Panc1 (cell line): ENCODE data around the gene MRPL2. TPM values are rescaled to one million over a fixed set of nuclear protein-coding genes. Genes with fewer than 3 reads are reported as not detected.

Experiments used
- ATAC-seq: fragments of 200-7000 bp; cut with Tn5 transposase; 2 replicates; pipeline ENCODE4 v1.9.1; 2020; ENCODE audit warnings: mild to moderate bottlenecking, moderate library complexity
- BruUV-seq: library from RNA; stranded (reverse); fragments of 400-500 nt; replicated peaks from 2 replicates; lab custom pipeline; 2021; lab: Mats Ljungman, UMichigan
- CTCF ChIA-PET: fragments of 300-600 bp; sonication (Branson Sonifier 250); formaldehyde crosslinking; loops from one replicate; lab custom pipeline; 2022; ENCODE audit warnings: antibody characterized with exemption; lab: Charles Lee
- POLR2A ChIA-PET: fragments of 300-600 bp; sonication (Branson Sonifier 250); formaldehyde crosslinking; loops from one replicate; lab custom pipeline; 2022; ENCODE audit warnings: antibody characterized with exemption; lab: Charles Lee
- DNase-seq: peaks from one replicate; pipeline ENCODE4 v3.0.0-alpha.2; 2010; ENCODE audit warnings: low read depth, low spot score
- H3K27ac ChIP-seq: 2 replicates; pipeline ENCODE4 v1.5.1; 2011; ENCODE audit warnings: mild to moderate bottlenecking, low read length, inconsistent platforms
- H3K27me3 ChIP-seq: fragments of 200-500 bp; sonication (Bioruptor generic); 2 replicates; pipeline ENCODE4 v1.6.0; 2014; ENCODE audit warnings: low read length, inconsistent platforms; ENCODE audit not compliant: control insufficient read depth, insufficient read depth
- H3K36me3 ChIP-seq: fragments of 200-500 bp; sonication (Bioruptor generic); 2 replicates; pipeline ENCODE4 v1.5.1; 2014; ENCODE audit warnings: inconsistent platforms, mild to moderate bottlenecking, low read length, moderate library complexity; ENCODE audit not compliant: control insufficient read depth, insufficient read depth
- H3K4me1 ChIP-seq: 2 replicates; pipeline ENCODE4 v1.5.1; 2011; ENCODE audit warnings: inconsistent platforms, mild to moderate bottlenecking, low read length, moderate library complexity; ENCODE audit not compliant: control insufficient read depth, insufficient read depth
- H3K4me3 ChIP-seq, 2 experiments: 2 replicates each; pipeline ENCODE4 v1.5.1; 2011 to 2012; ENCODE audit warnings: low read depth in 2 of 2, low read length in 2 of 2, mild to moderate bottlenecking in 2 of 2, inconsistent platforms in 1 of 2, moderate library complexity in 1 of 2
- H3K9me3 ChIP-seq: fragments of 200-500 bp; sonication (Bioruptor generic); 2 replicates; pipeline ENCODE4 v1.5.1; 2014; ENCODE audit warnings: low read depth, mild to moderate bottlenecking, inconsistent platforms, low read length, moderate library complexity; ENCODE audit not compliant: control insufficient read depth, insufficient read depth
- POLR2AphosphoS5 ChIP-seq: IDR thresholded peaks from 2 replicates; pipeline ENCODE4 v1.6.1; 2012; ENCODE audit warnings: mild to moderate bottlenecking, low read depth, low read length, moderate library complexity
- SIN3A ChIP-seq: IDR thresholded peaks from 2 replicates; pipeline ENCODE4 v1.6.1; 2012; ENCODE audit warnings: low read depth, mild to moderate bottlenecking, low read length, moderate library complexity, borderline replicate concordance; ENCODE audit not compliant: insufficient read depth
- TCF7L2 ChIP-seq: IDR thresholded peaks from 2 replicates; pipeline ENCODE4 v1.6.1; 2011; ENCODE audit warnings: mild to moderate bottlenecking, low read depth, low read length, inconsistent platforms
- in situ Hi-C: cut with HindIII; loops from 2 replicates; pipeline ENCODE4 v1.10.0; 2016; ENCODE audit warnings: low sequenced_read_pairs, low pct_unique_long_range_greater_than_20kb
- intact Hi-C: fragments of 100-400 bp; cut with micrococcal nuclease; formaldehyde crosslinking; loops from one replicate; pipeline ENCODE4 v1.10.0; 2022; ENCODE audit not compliant: unreplicated experiment
- total RNA-seq: library from RNA; stranded (reverse); gene quantifications from one replicate; pipeline ENCODE4 v1.2.1, GENCODE V29; 2021; ENCODE audit not compliant: unreplicated experiment
- TF ChIP-seq, protein P1 (sequence below), 2 experiments: IDR thresholded peaks; 2 replicates each; pipeline ENCODE4 v1.6.1; 2011 to 2012; ENCODE audit warnings: low read depth in 2 of 2, control low read depth in 1 of 2, low read length in 1 of 2, mild to moderate bottlenecking in 1 of 2, moderate library complexity in 1 of 2; ENCODE audit not compliant: insufficient read depth in 1 of 2
- TF ChIP-seq, protein P2 (sequence below): fragments of 450-650 bp; IDR thresholded peaks from 2 replicates; pipeline ENCODE4 v1.5.1; 2017; ENCODE audit warnings: mild to moderate bottlenecking

MRPL2 gene
- total RNA-seq, 1 experiment from 2014 or later, result 65.6 TPM

- POLR2A ChIA-PET, result no interaction called here
- H3K4me3 ChIP-seq, result no peak overlapping the region
- intact Hi-C loops, result no loop called here
- H3K9me3 ChIP-seq, result no peaks in the 10 kb centered on the region
- in situ Hi-C loops, result no loop called here
- no peaks in the 10 kb centered on the region for H3K27me3 ChIP-seq
- no peak overlapping the region for H3K27ac ChIP-seq
- ATAC-seq (no peak), DNase-seq (no peak)
- peaks cover 3% of the 10 kb centered on the region; the same call in 1 of the 2 replicates for H3K4me1 ChIP-seq
- no TSS peak for BruUV-seq
- TF ChIP-seq SIN3A (no peak), TCF7L2 (no peak), POLR2AphosphoS5 (no peak)
- TF ChIP-seq, protein P1, sequence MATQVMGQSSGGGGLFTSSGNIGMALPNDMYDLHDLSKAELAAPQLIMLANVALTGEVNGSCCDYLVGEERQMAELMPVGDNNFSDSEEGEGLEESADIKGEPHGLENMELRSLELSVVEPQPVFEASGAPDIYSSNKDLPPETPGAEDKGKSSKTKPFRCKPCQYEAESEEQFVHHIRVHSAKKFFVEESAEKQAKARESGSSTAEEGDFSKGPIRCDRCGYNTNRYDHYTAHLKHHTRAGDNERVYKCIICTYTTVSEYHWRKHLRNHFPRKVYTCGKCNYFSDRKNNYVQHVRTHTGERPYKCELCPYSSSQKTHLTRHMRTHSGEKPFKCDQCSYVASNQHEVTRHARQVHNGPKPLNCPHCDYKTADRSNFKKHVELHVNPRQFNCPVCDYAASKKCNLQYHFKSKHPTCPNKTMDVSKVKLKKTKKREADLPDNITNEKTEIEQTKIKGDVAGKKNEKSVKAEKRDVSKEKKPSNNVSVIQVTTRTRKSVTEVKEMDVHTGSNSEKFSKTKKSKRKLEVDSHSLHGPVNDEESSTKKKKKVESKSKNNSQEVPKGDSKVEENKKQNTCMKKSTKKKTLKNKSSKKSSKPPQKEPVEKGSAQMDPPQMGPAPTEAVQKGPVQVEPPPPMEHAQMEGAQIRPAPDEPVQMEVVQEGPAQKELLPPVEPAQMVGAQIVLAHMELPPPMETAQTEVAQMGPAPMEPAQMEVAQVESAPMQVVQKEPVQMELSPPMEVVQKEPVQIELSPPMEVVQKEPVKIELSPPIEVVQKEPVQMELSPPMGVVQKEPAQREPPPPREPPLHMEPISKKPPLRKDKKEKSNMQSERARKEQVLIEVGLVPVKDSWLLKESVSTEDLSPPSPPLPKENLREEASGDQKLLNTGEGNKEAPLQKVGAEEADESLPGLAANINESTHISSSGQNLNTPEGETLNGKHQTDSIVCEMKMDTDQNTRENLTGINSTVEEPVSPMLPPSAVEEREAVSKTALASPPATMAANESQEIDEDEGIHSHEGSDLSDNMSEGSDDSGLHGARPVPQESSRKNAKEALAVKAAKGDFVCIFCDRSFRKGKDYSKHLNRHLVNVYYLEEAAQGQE (IDR thresholded peaks at IDR 0.05; ENCODE audit: insufficient read depth in 1 of 2, low read depth in 2 of 2, low read length in 1 of 2), result no peak
- TF ChIP-seq, protein P2, sequence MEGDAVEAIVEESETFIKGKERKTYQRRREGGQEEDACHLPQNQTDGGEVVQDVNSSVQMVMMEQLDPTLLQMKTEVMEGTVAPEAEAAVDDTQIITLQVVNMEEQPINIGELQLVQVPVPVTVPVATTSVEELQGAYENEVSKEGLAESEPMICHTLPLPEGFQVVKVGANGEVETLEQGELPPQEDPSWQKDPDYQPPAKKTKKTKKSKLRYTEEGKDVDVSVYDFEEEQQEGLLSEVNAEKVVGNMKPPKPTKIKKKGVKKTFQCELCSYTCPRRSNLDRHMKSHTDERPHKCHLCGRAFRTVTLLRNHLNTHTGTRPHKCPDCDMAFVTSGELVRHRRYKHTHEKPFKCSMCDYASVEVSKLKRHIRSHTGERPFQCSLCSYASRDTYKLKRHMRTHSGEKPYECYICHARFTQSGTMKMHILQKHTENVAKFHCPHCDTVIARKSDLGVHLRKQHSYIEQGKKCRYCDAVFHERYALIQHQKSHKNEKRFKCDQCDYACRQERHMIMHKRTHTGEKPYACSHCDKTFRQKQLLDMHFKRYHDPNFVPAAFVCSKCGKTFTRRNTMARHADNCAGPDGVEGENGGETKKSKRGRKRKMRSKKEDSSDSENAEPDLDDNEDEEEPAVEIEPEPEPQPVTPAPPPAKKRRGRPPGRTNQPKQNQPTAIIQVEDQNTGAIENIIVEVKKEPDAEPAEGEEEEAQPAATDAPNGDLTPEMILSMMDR, result no peak
- CTCF ChIA-PET, result no interaction called here
- H3K36me3 ChIP-seq, result peaks cover 2% of the 10 kb centered on the region; the same call in 1 of the 2 replicates
These were observed 26.9 kb downstream of the MRPL2 start for GRCh38 chr6:43032326-43032725.

GRCh38 chr6:43029120-43029519, 30.1 kb downstream of the MRPL2 start:
- Histone ChIP-seq H3K4me3 (no peak overlapping the region), H3K4me1 (no peaks in the 10 kb centered on the region; the same call in 1 of the 2 replicates), H3K36me3 (peaks cover 7% of the 10 kb centered on the region; the same call in 1 of the 2 replicates), H3K27me3 (no peaks in the 10 kb centered on the region), H3K9me3 (no peaks in the 10 kb centered on the region), H3K27ac (no peak overlapping the region)
- POLR2A ChIA-PET, result no interaction called here
- TF ChIP-seq, protein P1 (IDR thresholded peaks at IDR 0.05; ENCODE audit: insufficient read depth in 1 of 2, low read depth in 2 of 2, low read length in 1 of 2), result no peak
- TF ChIP-seq SIN3A, result no peak
- TF ChIP-seq TCF7L2, result no peak
- peak; percentile 33 for TF ChIP-seq POLR2AphosphoS5
- TF ChIP-seq, protein P2, result no peak
- intact Hi-C loops (no loop called here), in situ Hi-C loops (no loop called here)
- DNase-seq, result no peak
- no TSS peak for BruUV-seq
- no peak for ATAC-seq
- CTCF ChIA-PET, result no interaction called here
